ENCODE results near the gene CTNNBIP1. TPM values are rescaled to one million over a fixed set of nuclear protein-coding genes. Genes with fewer than 3 reads are reported as not detected.

The CTNNBIP1 gene
- total and polyA plus RNA-seq, 9 of the 15 experiments (the other 6 are each of a cell fraction or from before 2014, with no cell fraction given): 0.65 to 29.2 (median 14.7) TPM

DNA sequence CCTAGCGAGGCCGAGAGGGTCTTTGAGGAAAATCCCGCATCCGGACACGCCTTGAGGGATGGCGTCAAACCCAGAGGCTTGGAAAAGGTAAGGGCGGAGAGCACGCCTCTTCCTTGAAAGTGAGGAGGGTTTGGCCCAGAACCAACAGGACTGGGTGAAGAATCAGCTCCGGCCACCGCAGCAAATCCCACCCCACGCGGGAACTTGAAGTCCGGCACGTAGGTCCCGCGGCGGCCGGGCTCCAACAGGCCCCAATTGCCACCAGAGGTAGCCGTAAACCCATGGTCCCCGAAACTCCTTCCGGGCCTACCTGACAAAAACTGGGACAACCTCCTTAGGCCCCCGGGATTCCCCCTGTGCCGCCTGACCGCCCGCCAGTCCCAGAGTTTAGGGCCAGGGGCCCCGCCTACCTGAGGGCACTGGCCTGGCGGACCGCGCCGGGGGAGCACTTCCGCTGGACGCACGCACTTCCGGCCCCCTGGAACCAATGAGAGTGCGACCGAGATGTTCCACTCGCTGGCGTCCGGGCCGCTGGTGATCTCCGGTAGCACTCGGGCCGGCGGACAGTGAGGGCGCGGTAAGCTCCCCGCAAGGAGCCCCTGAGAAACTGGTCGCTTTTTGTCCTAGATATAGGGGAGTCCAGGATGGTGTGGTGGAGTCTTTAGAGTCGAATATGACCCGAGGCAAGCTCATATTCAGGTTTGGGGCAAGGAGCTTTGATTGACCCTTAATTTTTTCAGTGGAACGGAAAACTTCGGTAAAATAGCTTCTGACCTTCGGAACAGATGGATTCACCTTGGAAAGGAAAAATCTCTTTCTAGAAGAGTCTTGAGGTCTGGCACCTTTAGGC is 33.1 kb upstream of the CTNNBIP1 start, which contains the start of the genes LZIC and NMNAT1 (continued):
- TF ChIP-seq VEZF1 (CRISPR knock-in tag; IDR thresholded peaks at IDR 0.05) (peak; percentile 86), ZNF507 (tag; conservative IDR thresholded peaks at IDR 0.05) (no peak), EP300 (IDR thresholded peaks at IDR 0.05; ENCODE audit: low read length) (peak; percentile 48), ZNF696 (CRISPR knock-in tag; conservative IDR thresholded peaks at IDR 0.05) (no peak), GTF2E2 (tag; IDR thresholded peaks at IDR 0.05) (0 out of 2 replicates have a peak, but pooled peaks have one; percentile 21), MAFK (IDR thresholded peaks at IDR 0.05; ENCODE audit: low read length) (no peak), CHD2 (IDR thresholded peaks at IDR 0.05; ENCODE audit: low read depth, low read length) (peak; percentile 92), NFATC3 (IDR thresholded peaks at IDR 0.05) (0 out of 2 replicates have a peak, but pooled peaks have one; percentile 42), MEF2D (tag; conservative IDR thresholded peaks at IDR 0.05; ENCODE audit: low read depth) (peak; percentile 49; the same call in 1 of the 2 replicates), E2F5 (CRISPR knock-in tag; IDR thresholded peaks at IDR 0.05) (peak; percentile 8; the same call in 1 of the 2 replicates), ZKSCAN1 (IDR thresholded peaks at IDR 0.05; ENCODE audit: low read depth, low read length) (peak; percentile 87), BCOR (IDR thresholded peaks at IDR 0.05) (peak; percentile 67), NFE2L1 (tag; IDR thresholded peaks at IDR 0.05; ENCODE audit: borderline replicate concordance, low read depth) (no peak), HDAC1 (IDR thresholded peaks at IDR 0.05) (peak; percentile 83 to 97; a peak in 3 of 4 replicates), ETV6 (IDR thresholded peaks at IDR 0.05; ENCODE audit: borderline replicate concordance in 1 of 2, low read depth in 2 of 2, low read length in 1 of 2) (peak in 1 of 2 experiments; percentile 49; a peak in 1 of 4 replicates), ETV6 (CRISPR knock-in tag; IDR thresholded peaks at IDR 0.05; ENCODE audit: borderline replicate concordance) (no peak), HOMEZ (CRISPR knock-in tag; IDR thresholded peaks at IDR 0.05) (no peak), KDM5B (IDR thresholded peaks at IDR 0.05; ENCODE audit: insufficient replicate concordance, low read depth, low read length) (peak; percentile 99), NFYB (IDR thresholded peaks at IDR 0.05; ENCODE audit: extremely low read depth, insufficient read length) (peak; percentile 74), DMBX1 (CRISPR knock-in tag; IDR thresholded peaks at IDR 0.05; ENCODE audit: borderline replicate concordance) (0 out of 2 replicates have a peak, but pooled peaks have one; percentile 28)
- TF ChIP-seq, protein P1, sequence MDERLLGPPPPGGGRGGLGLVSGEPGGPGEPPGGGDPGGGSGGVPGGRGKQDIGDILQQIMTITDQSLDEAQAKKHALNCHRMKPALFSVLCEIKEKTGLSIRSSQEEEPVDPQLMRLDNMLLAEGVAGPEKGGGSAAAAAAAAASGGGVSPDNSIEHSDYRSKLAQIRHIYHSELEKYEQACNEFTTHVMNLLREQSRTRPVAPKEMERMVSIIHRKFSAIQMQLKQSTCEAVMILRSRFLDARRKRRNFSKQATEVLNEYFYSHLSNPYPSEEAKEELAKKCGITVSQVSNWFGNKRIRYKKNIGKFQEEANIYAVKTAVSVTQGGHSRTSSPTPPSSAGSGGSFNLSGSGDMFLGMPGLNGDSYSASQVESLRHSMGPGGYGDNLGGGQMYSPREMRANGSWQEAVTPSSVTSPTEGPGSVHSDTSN (CRISPR knock-in tag; IDR thresholded peaks at IDR 0.05; ENCODE audit: low read depth): no peak
- TF ChIP-seq, protein P1 (tag; conservative IDR thresholded peaks at IDR 0.05; ENCODE audit: low read depth): no peak
